HG03342 (cell line): ENCODE measurements around the gene RAI14.
"Not testable (repeated sequence)": the region's sequence is repeated elsewhere in the genome, so short reads cannot be mapped to it uniquely, and the experiment has no call there.

Experiments
- ATAC-seq: cut with Tn5 transposase; IDR thresholded peaks from one replicate; pipeline ENCODE4 v1.9.1; 2021; ENCODE audit warnings: mild to moderate bottlenecking, moderate library complexity; ENCODE audit not compliant: unreplicated experiment

RAI14 gene

GRCh38 chr5:34697308-34698108 lies 41.4 kb downstream of the RAI14 start:
- ATAC-seq: no peak

GRCh38 chr5:34698109-34698419 lies 41.9 kb downstream of the RAI14 start:
- no peak for ATAC-seq

GRCh38 chr5:34698754-34699153 lies 42.6 kb downstream of the RAI14 start:
- no peak for ATAC-seq

GRCh38 chr5:34699155-34700077 lies 43.3 kb downstream of the RAI14 start:
- ATAC-seq: no peak

GRCh38 chr5:34700078-34700452 lies 43.9 kb downstream of the RAI14 start:
- no peak for ATAC-seq

- ATAC-seq: not testable (repeated sequence)
Measured at GRCh38 chr5:34701442-34701841, 45.3 kb downstream of the RAI14 start.

- ATAC-seq: no peak
Measured at GRCh38 chr5:34703767-34704713, 47.9 kb downstream of the RAI14 start.

GRCh38 chr5:34706084-34706483 lies 50.0 kb downstream of the RAI14 start:
- no peak for ATAC-seq

GRCh38 chr5:34707451-34708107 lies 51.5 kb downstream of the RAI14 start:
- ATAC-seq: no peak

- ATAC-seq: no peak
Measured at GRCh38 chr5:34708777-34709176, 52.6 kb downstream of the RAI14 start.

- no peak for ATAC-seq
Measured at GRCh38 chr5:34709861-34710673, 53.9 kb downstream of the RAI14 start.

- ATAC-seq: no peak
Measured at GRCh38 chr5:34712565-34712964, 56.4 kb downstream of the RAI14 start.

- ATAC-seq: no peak
Measured at GRCh38 chr5:34715711-34716110, 59.6 kb downstream of the RAI14 start.

GRCh38 chr5:34716986-34717385 lies 60.9 kb downstream of the RAI14 start:
- ATAC-seq: no peak

- ATAC-seq: no peak
Measured at GRCh38 chr5:34717426-34718327, 61.5 kb downstream of the RAI14 start.

- ATAC-seq: no peak
Measured at GRCh38 chr5:34718516-34718915, 62.4 kb downstream of the RAI14 start.

GRCh38 chr5:34719029-34719428 lies 62.9 kb downstream of the RAI14 start:
- ATAC-seq: no peak

- ATAC-seq: no peak
Measured at GRCh38 chr5:34721327-34721726, 65.2 kb downstream of the RAI14 start.

GRCh38 chr5:34722183-34722582 lies 66.1 kb downstream of the RAI14 start:
- no peak for ATAC-seq
